SW480 (cell line): ENCODE data around the gene ADGRD1.

ENCODE experiments used
- DNase-seq: peaks from one replicate; pipeline ENCODE4 v3.0.0-alpha.2; 2016; ENCODE audit warnings: low spot score

Gene ADGRD1

GRCh38 chr12:131162113-131162512 lies 208.4 kb downstream of the ADGRD1 start:
- no peak for DNase-seq

- DNase-seq = no peak
Observed at GRCh38 chr12:131163189-131163738, 209.6 kb downstream of the ADGRD1 start.

- DNase-seq = no peak
Observed at GRCh38 chr12:131164096-131164872, 210.6 kb downstream of the ADGRD1 start.

- no peak for DNase-seq
Observed at GRCh38 chr12:131166717-131167116, 213.0 kb downstream of the ADGRD1 start.

- no peak for DNase-seq
Observed at GRCh38 chr12:131167334-131167733, 213.6 kb downstream of the ADGRD1 start.

- DNase-seq = no peak
Observed at GRCh38 chr12:131171029-131171428, 217.3 kb downstream of the ADGRD1 start.

- DNase-seq = no peak
Observed at GRCh38 chr12:131174901-131175300, 221.2 kb downstream of the ADGRD1 start.

GRCh38 chr12:131176266-131176665 lies 222.6 kb downstream of the ADGRD1 start:
- DNase-seq = no peak

- DNase-seq = no peak
Observed at GRCh38 chr12:131176926-131177325, 223.2 kb downstream of the ADGRD1 start.

- DNase-seq = no peak
Observed at GRCh38 chr12:131177599-131177998, 223.9 kb downstream of the ADGRD1 start.

GRCh38 chr12:131187602-131188001 lies 233.9 kb downstream of the ADGRD1 start:
- DNase-seq = no peak

GRCh38 chr12:131188131-131189050 lies 234.7 kb downstream of the ADGRD1 start:
- no peak for DNase-seq

GRCh38 chr12:131189781-131190180 lies 236.1 kb downstream of the ADGRD1 start:
- DNase-seq = no peak

GRCh38 chr12:131190965-131191364 lies 237.3 kb downstream of the ADGRD1 start:
- DNase-seq = no peak
